ENCODE data around the gene NXPH1. TPM values are rescaled to one million over a fixed set of nuclear protein-coding genes. Genes with fewer than 3 reads are reported as not detected.

Gene NXPH1
- total RNA-seq, 1 donor from 2014 or later, result not detected

- TF ChIP-seq CTCF (IDR thresholded peaks at IDR 0.05), result no peak
- intact Hi-C loops (cut with DNase I), result no loop called here
Observed at GRCh38 chr7:8437606-8438005, 4.2 kb downstream of the NXPH1 start.

GRCh38 chr7:8440670-8441069 is 7.3 kb downstream of the NXPH1 start:
- H3K4me3 ChIP-seq, result no peak overlapping the region
- H3K4me1 ChIP-seq, result no peaks in the 10 kb centered on the region
- DNase-seq (no peak), ATAC-seq (no peak)
- no peaks in the 10 kb centered on the region for H3K36me3 ChIP-seq
- intact Hi-C loops (cut with DNase I), result no loop called here
- no peak overlapping the region for H3K27ac ChIP-seq
- no peak for TF ChIP-seq CTCF (IDR thresholded peaks at IDR 0.05)
- no peaks in the 10 kb centered on the region for H3K9me3 ChIP-seq
- peaks cover 100% of the 10 kb centered on the region for H3K27me3 ChIP-seq

More at GRCh38 chr7:8437606-8438005, 4.2 kb downstream of the NXPH1 start:
- DNase-seq (no peak), ATAC-seq (no peak)
- no peak overlapping the region for H3K27ac ChIP-seq
- no peaks in the 10 kb centered on the region for H3K36me3 ChIP-seq
- no peak overlapping the region for H3K4me3 ChIP-seq
- H3K27me3 ChIP-seq, result peaks cover 100% of the 10 kb centered on the region
- no peaks in the 10 kb centered on the region for H3K9me3 ChIP-seq
- H3K4me1 ChIP-seq, result no peaks in the 10 kb centered on the region

- no peak for ATAC-seq
- Histone ChIP-seq H3K4me1 (no peaks in the 10 kb centered on the region), H3K4me3 (no peak overlapping the region), H3K27me3 (peaks cover 96% of the 10 kb centered on the region), H3K27ac (no peak overlapping the region), H3K9me3 (no peaks in the 10 kb centered on the region), H3K36me3 (no peaks in the 10 kb centered on the region)
- TF ChIP-seq CTCF (IDR thresholded peaks at IDR 0.05), result no peak
- intact Hi-C loops (cut with DNase I), result no loop called here
- DNase-seq, result no peak
Observed at GRCh38 chr7:8441106-8441965, 7.9 kb downstream of the NXPH1 start.

- H3K4me3 ChIP-seq, result no peak overlapping the region
- intact Hi-C loops (cut with DNase I), result no loop called here
- ATAC-seq, result no peak
- no peak for DNase-seq
- no peak overlapping the region for H3K27ac ChIP-seq
- H3K9me3 ChIP-seq, result no peaks in the 10 kb centered on the region
- H3K36me3 ChIP-seq, result no peaks in the 10 kb centered on the region
- H3K4me1 ChIP-seq, result no peaks in the 10 kb centered on the region
- no peak for TF ChIP-seq CTCF (IDR thresholded peaks at IDR 0.05)
- peaks cover 87% of the 10 kb centered on the region for H3K27me3 ChIP-seq
Observed at GRCh38 chr7:8442051-8442813, 8.8 kb downstream of the NXPH1 start.

GRCh38 chr7:8442814-8443304 is 9.4 kb downstream of the NXPH1 start:
- no peak for TF ChIP-seq CTCF (IDR thresholded peaks at IDR 0.05)
- Histone ChIP-seq H3K4me1 (no peaks in the 10 kb centered on the region), H3K4me3 (no peak overlapping the region), H3K27ac (no peak overlapping the region), H3K9me3 (no peaks in the 10 kb centered on the region), H3K27me3 (peaks cover 80% of the 10 kb centered on the region), H3K36me3 (no peaks in the 10 kb centered on the region)
- ATAC-seq (peak; percentile 95), DNase-seq (peak; percentile 82)
- intact Hi-C loops (cut with DNase I), result no loop called here
